ENCODE measurements around the gene ADAMTS2. TPM values are rescaled to one million over a fixed set of nuclear protein-coding genes. Genes with fewer than 3 reads are reported as not detected.

Gene ADAMTS2
- total and polyA plus RNA-seq, 2 of the 8 experiments (the other 6 are each of a cell fraction or from before 2014, with no cell fraction given): 6.6 to 7.3 TPM

GRCh38 chr5:179206366-179206765 is 138.9 kb downstream of the ADAMTS2 start:
- Histone ChIP-seq H2BK12ac (ENCODE audit: low read depth, low read length) (peak overlapping the region; percentile 27; the same call in 1 of the 2 replicates), H3K14ac (ENCODE audit: insufficient read length) (no peak overlapping the region), H3K9me3 (ENCODE audit: insufficient read depth in 2 of 2, low read depth in 1 of 2, low read length in 1 of 2) (no peaks in the 10 kb centered on the region), H3K56ac (replicated peaks; ENCODE audit: insufficient read length, low read depth, low read length) (no peak overlapping the region), H2AFZ (ENCODE audit: low read length) (no peak overlapping the region), H3K18ac (ENCODE audit: extremely low read depth, low read length) (no peak overlapping the region; the same call in 1 of the 2 replicates), H2BK120ac (replicated peaks; ENCODE audit: low read depth, low read length) (no peak overlapping the region), H3K4ac (replicated peaks; ENCODE audit: insufficient read length, low read depth, low read length) (no peak overlapping the region), H3K4me1 (replicated peaks in 1 of 4; ENCODE audit: control insufficient read depth in 3 of 4, insufficient read depth in 4 of 4, low read length in 3 of 4) (peaks cover 0 to 2% (median 0%) of the 10 kb centered on the region in 4 experiments; a peak in 1 of 7 replicates), H2BK20ac (ENCODE audit: low read length) (no peak overlapping the region), H3K27ac (ENCODE audit: low read depth, low read length) (no peak overlapping the region), H4K20me1 (replicated peaks in 1 of 2; ENCODE audit: control insufficient read depth in 1 of 2, insufficient read depth in 2 of 2, low read length in 2 of 2) (peaks cover 0 to 1% of the 10 kb centered on the region in 2 experiments), H3K4me2 (ENCODE audit: insufficient read depth in 1 of 2, low read depth in 2 of 2, low read length in 2 of 2) (no peak overlapping the region), H2AK5ac (ENCODE audit: low read depth, low read length) (no peak overlapping the region), H3K4me3 (ENCODE audit: extremely low read depth in 1 of 4, insufficient read depth in 2 of 4, low read depth in 3 of 4, low read length in 4 of 4) (no peak overlapping the region), H3K9ac (replicated peaks in 1 of 4; ENCODE audit: extremely low read depth in 1 of 4, low read depth in 3 of 4, low read length in 3 of 4) (no peak overlapping the region), H4K8ac (ENCODE audit: extremely low read depth, insufficient read depth, low read length) (peak overlapping the region; percentile 47; the same call in 1 of the 2 replicates), H3K23ac (ENCODE audit: insufficient read length) (no peak overlapping the region), H3K79me2 (ENCODE audit: control insufficient read depth in 1 of 2, insufficient read depth in 2 of 2, low read length in 2 of 2) (no peaks in the 10 kb centered on the region), H4K5ac (ENCODE audit: insufficient read length, low read depth, low read length) (no peak overlapping the region), H3K23me2 (ENCODE audit: low read depth, low read length) (no peaks in the 10 kb centered on the region), H3K36me3 (ENCODE audit: control insufficient read depth in 2 of 4, insufficient read depth in 4 of 4, low read length in 3 of 4) (no peaks in the 10 kb centered on the region), H3K27me3 (replicated peaks in 1 of 4; ENCODE audit: control insufficient read depth in 3 of 4, extremely low read depth in 1 of 4, insufficient read depth in 3 of 4, low read length in 3 of 4) (no peaks in the 10 kb centered on the region), H3K79me1 (ENCODE audit: low read depth, low read length) (no peaks in the 10 kb centered on the region), H4K91ac (replicated peaks; ENCODE audit: insufficient read length, low read length) (no peak overlapping the region), H2BK5ac (ENCODE audit: low read depth, low read length) (no peak overlapping the region), H2BK15ac (ENCODE audit: low read length) (0 out of 2 replicates have a peak overlapping the region, but pooled peaks have one; percentile 16)
- ChIA-PET CTCF (ENCODE audit: partially characterized antibody) (interaction anchor here (1.6 to 1.8 kb wide), 2 partner anchors 9 to 60 kb away, joined by 4 to 6 read pairs; no protein-coding TSS in a partner anchor), POLR2A (ENCODE audit: partially characterized antibody) (interaction anchor here (1.2 kb wide), 1 partner anchor 12 kb away, joined by 3 read pairs; no protein-coding TSS in a partner anchor)
- no peak for TF ChIP-seq CBX8 (IDR thresholded peaks at IDR 0.05; ENCODE audit: borderline replicate concordance, low read depth, low read length)
- no peak for TF ChIP-seq TBP (IDR thresholded peaks at IDR 0.05; ENCODE audit: low read depth, low read length)
- TF ChIP-seq CTBP2 (IDR thresholded peaks at IDR 0.05; ENCODE audit: borderline replicate concordance, insufficient read depth, insufficient read length, low read length): no peak
- TF ChIP-seq JUND (IDR thresholded peaks at IDR 0.05; ENCODE audit: low read length): no peak
- TF ChIP-seq SIRT6 (IDR thresholded peaks at IDR 0.05; ENCODE audit: low read length): no peak
- no peak for TF ChIP-seq TAF1 (IDR thresholded peaks at IDR 0.05; ENCODE audit: low read depth, low read length)
- TF ChIP-seq EZH2 (IDR thresholded peaks at IDR 0.05; ENCODE audit: low read depth, low read length, severe bottlenecking): no peak
- no peak for TF ChIP-seq SIX5 (IDR thresholded peaks at IDR 0.05; ENCODE audit: low read depth, low read length)
- no peak for TF ChIP-seq MAX (IDR thresholded peaks at IDR 0.05)
- no peak for TF ChIP-seq BRCA1 (IDR thresholded peaks at IDR 0.05; ENCODE audit: low read depth, low read length)
- 92% methylated on average over 6 of the region's 8 CpGs; no CpG with 5 or more reads in 1 of the 2 experiments for WGBS, 2 experiments (ENCODE audit: extremely low coverage in 1 of 2, insufficient coverage in 1 of 2, insufficient read length in 1 of 2, insufficient replicate concordance in 2 of 2, low coverage in 1 of 2, low lambda C conversion rate in 2 of 2, missing lambda C conversion rate in 1 of 2)
- no peak for DNase-seq (ENCODE audit: low read depth in 1 of 2, low spot score in 2 of 2)
- no peak for FAIRE-seq
